HG02852 (cell line): ENCODE measurements around the gene TBCD.

ENCODE experiments used
- ATAC-seq: cut with Tn5 transposase; IDR thresholded peaks from one replicate; pipeline ENCODE4 v1.9.1; 2021; ENCODE audit warnings: mild to moderate bottlenecking, moderate library complexity; ENCODE audit not compliant: unreplicated experiment

TBCD gene

GRCh38 chr17:82932518-82933310, 180.8 kb downstream of the TBCD start:
- no peak for ATAC-seq

- no peak for ATAC-seq
These were observed 182.0 kb downstream of the TBCD start for GRCh38 chr17:82933911-82934310.

GRCh38 chr17:82935966-82936767, 184.3 kb downstream of the TBCD start:
- no peak for ATAC-seq

- no peak for ATAC-seq
These were observed 184.9 kb downstream of the TBCD start for GRCh38 chr17:82936768-82937171.

GRCh38 chr17:82937411-82938371, 185.8 kb downstream of the TBCD start:
- no peak for ATAC-seq

- ATAC-seq, result no peak
These were observed 186.6 kb downstream of the TBCD start for GRCh38 chr17:82938486-82938872.

GRCh38 chr17:82938873-82939620, 187.2 kb downstream of the TBCD start:
- no peak for ATAC-seq

GRCh38 chr17:82939621-82940135, 187.8 kb downstream of the TBCD start:
- ATAC-seq, result no peak

- no peak for ATAC-seq
These were observed 188.6 kb downstream of the TBCD start for GRCh38 chr17:82940226-82941020.

- no peak for ATAC-seq
These were observed 189.4 kb downstream of the TBCD start for GRCh38 chr17:82941021-82942001.

- ATAC-seq, result no peak
These were observed 190.6 kb downstream of the TBCD start for GRCh38 chr17:82942166-82943130.

- no peak for ATAC-seq
These were observed 191.5 kb downstream of the TBCD start for GRCh38 chr17:82943339-82943738.

GRCh38 chr17:82943751-82944150, 191.9 kb downstream of the TBCD start:
- ATAC-seq, result no peak

GRCh38 chr17:82944990-82945389, 193.1 kb downstream of the TBCD start:
- no peak for ATAC-seq

GRCh38 chr17:82946081-82946480, 194.2 kb downstream of the TBCD start:
- ATAC-seq, result no peak

- no peak for ATAC-seq
These were observed 195.5 kb downstream of the TBCD start for GRCh38 chr17:82947051-82947991.
